ENCODE data around the gene KRTAP12-2.
A peak's percentile ranks its signal among the peaks of the same experiment; 100 is the strongest.

The KRTAP12-2 gene, protein sequence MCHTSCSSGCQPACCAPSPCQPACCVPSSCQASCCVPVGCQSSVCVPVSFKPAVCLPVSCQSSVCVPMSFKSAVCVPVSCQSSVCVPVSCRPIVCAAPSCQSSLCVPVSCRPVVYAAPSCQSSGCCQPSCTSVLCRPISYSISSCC

DNA sequence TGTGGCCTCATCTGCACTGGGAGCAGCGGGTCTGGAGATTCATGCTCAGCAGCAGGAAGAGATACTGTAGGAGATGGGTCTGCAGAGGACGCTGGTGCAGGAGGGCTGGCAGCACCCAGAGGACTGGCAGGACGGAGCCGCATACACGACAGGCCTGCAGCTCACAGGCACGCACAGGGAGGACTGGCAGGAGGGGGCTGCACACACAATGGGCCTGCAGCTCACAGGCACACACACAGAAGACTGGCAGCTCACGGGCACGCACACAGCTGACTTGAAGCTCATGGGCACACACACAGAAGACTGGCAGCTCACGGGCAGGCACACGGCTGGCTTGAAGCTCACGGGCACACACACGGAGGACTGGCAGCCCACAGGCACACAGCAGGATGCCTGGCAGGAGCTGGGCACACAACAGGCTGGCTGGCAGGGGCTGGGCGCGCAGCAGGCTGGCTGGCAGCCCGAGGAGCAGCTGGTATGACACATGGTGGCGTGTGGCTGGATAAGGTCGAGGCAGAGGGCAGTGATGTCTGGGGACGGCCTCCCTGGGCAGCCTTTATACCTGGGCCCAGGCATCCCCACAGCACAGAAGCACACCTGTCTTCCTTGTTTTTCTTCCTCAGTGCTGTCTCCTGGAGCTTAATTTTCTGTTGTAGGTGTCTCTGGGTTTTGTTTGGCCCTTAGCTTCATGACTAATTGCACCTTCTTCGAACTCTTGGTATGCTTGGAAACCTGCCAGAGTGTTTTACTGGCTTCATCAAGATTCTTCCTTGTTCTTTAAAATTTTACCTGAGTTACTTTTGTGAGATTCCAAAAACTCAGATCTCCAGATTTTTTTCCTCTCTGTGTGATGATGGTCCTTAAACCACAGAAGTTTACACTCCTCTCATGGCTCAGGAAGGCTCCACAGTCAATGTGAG, at the start of gene KRTAP12-2:
Gene KRTAP12-2, minus strand, starts transcription at position 527 of the 920 bp plus-strand sequence. Its CDS starts 41 bp downstream, at position 486.
- no peak for DNase-seq

- no peak for DNase-seq
Measured at GRCh38 chr21:44714905-44715304, 48.2 kb upstream of the KRTAP12-2 start.

- no peak for DNase-seq
Measured at GRCh38 chr21:44713846-44714245, 47.1 kb upstream of the KRTAP12-2 start.

DNA sequence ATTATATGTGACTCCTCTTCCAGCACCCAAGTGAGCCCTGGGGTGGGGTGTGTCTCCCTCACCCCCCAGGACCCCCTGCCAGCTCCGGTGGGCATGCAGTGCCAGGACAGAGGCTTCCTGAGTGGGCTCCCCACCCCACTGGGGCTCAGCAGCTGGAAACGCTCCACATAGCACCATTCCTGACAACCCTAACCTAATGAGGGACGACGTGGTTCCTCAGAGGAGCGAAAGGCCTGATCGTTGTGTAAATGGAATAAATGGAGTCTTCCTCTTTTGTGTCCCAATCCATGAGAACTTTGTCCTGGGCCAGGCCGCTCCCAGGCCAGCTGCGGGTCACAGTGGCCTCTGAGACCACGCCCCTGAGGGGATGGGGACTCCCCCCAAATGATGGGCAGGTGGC, 46.4 kb upstream of the KRTAP12-2 start:
- DNase-seq = no peak

DNA sequence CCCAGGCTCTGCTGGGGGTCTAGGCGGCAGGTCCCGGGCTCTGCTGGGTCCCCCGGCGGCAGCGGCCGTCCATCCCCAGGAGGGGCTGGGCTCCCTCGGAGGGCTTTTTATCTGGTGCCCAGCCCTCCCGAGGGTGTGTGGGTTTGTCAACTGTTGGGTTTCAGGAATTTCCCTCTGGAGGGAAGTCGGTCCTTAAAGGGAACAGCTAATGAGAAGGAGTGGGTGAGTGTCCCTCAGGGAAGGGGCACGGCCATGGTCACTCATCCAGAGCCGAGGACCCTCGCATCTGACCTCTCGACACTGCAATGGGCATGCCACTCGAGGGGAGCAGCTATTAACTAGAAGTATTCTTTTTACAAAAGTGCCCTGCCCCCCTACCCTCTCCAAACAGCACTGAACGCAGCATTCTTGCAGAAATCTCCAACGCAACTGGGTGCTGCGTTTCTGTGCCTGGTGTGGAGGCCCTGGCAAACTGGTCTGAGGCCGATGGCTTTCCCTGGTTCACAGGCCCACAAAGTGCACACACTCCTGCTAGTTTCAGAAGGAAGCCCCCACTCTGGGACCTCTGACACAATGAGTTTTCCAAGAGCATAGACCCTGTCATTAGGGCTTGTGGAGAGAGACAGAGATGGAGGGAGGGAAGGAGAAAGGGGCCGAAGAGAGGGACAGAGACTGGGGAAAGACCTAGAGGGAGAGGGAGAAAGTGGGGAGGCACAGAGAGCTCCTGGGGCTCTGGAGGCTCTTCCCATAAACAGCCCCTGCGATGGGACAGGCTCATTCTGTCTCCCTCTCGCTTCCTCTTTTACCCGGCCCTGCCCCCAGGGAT, 45.7 kb upstream of the KRTAP12-2 start:
- DNase-seq = no peak

GRCh38 chr21:44711327-44712202, 44.8 kb upstream of the KRTAP12-2 start, which contains the start of gene TSPEAR:
Gene TSPEAR, minus strand, starts transcription at chr21:44711572. Its CDS starts 58 bp downstream, at chr21:44711514.
- no peak for DNase-seq

DNA sequence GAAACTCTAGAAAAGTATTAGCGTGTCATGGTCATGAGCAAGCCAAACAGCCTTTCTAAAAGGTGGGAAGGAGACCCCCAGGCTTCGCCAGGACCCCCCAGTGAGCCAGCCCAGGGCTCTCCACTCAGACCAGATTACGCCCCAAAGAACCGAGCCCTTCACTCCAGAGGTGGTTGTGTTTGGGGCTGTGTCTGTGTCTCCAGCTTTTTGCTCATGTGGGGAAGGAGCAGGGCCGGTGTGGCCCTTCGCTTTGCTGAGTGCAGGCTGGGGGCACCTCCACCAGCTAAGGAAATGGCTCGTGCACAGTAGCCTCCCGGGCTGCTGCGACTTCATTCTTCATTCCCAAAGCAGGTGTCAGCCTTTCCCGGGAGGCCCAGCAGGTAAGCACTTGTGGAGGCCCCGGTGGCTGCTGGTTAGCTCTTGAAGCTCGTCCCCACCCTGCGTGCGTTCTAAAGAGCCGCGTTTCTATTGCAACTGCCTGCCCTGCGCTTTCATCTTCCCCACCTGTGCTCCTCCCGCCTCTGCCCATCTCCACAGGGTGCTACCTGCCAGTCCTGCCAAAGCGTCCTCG, 44.1 kb upstream of the KRTAP12-2 start:
- DNase-seq = no peak

DNA sequence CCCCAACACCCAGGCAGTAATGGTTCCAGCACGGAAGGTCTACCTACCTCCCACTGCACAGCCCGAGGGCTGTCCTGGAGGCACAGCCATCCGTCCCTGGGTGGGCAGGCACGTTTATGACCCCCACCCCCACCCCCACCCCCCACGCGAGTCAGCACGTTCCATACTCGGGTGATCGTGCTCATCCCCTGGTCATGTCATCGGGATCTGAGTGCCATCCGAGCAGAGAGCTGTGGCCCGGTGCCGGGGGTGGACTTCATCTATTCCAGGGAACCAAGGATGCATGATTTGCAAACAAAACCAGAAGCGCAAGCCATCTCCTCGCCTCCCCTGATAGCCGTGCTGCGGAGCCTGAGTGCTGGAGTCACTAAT, 43.6 kb upstream of the KRTAP12-2 start:
- DNase-seq = no peak

GRCh38 chr21:44709426-44710293, 42.9 kb upstream of the KRTAP12-2 start:
- DNase-seq = no peak

DNA sequence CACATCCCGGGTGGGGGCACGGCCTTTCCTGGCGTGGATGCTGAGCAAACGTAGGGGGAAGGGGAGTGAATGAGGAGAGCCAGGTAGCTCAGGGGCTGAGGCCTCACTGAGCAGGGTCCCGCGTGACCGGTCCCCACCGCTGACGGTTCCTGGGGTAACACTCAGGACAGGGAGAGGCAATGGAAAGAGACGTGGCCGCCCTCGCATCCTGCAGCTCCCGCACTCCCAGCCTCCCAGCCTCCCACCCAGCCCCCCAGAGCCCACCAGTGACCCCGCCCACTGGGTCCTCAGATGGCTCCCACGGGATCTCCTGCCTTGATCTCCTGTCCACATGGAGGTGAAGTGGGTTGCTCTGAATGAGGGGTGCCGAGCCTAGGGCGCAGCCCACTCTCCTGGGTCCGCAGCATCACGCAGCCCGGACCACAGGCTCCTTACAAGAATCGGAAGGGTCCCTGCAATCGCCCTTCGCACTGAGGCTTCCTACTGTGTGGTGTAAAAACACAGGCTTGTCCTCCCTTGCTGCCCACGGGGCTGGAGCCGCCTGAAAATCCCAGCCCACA, 42.2 kb upstream of the KRTAP12-2 start:
- no peak for DNase-seq

GRCh38 chr21:44708213-44708865, 41.6 kb upstream of the KRTAP12-2 start:
- DNase-seq = no peak

DNA sequence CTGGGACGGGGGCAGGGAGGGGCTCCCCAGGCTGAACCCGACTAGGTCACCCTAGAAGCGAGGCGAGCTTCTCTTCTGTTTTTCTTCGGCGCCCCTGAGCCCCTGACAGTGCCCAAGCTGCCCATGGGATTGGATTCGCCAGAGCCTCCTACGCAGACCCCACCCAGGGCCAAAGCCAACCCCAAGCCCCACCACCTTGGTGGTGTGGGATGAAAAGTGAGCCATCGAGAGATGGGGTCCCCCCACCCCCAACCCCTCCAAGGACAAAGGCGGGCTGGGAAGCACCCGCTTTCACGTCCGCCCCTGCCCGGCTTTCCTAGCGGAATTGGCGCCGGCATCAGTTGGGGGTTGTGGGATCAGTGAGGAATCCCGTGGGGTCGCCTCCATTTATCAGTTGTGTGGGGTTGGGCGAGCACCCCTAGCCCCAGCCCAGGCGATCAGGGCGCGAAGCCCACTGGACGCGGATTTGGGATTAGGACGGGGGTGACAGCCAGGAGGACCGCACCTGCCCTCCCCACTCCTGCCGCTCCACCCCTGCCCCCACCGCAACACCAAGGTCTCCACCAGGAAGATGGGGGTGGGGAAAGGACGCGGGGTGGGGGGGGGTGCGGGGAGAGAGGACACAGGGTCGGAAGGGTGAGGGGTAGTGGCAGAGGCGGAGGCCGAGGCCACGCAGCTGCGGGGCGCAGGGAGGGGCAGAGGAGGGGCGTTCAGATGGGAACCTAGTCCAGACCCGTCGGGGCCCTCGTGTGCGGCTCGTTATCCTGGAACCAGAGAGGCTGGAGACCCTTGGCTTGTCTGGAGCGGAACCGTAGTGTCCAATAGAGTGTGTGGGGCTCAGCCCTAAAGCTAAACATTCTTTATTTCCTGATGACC, 40.2 kb upstream of the KRTAP12-2 start:
- no peak for DNase-seq

DNA sequence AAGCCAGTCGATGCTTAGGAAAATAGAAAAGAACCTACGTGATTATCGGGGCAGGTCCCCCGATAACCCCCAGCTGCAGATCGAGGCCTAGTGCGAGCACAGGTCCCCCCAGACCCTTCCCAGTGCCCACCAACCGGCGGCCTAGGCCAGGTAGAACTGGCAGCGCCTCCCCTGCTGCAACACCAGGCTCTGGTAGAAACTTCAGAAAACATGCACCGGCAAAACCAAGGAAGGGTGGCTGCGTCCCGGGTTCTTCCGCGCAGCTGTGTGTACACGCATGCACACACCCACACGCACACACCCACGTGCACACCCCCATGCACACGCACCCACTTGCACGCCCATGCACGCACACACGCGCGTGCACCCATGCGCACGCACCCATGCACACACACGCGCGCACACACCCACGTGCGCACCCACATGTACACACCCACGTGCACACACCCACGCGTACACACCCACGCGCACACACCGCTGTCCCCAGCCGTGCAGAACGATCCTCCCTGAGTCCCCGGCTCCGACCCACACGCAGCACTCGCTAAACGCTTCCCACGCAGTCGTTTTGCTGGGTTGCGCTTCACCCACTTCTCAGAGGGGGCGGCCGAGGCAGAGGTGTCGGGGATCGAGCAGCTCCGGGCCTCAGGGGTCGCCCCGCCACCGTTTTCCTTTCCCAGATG, 39.4 kb upstream of the KRTAP12-2 start:
- no peak for DNase-seq

- DNase-seq = peak in 1 of 2 donors; percentile 15
Measured at GRCh38 chr21:44704636-44705001, 37.9 kb upstream of the KRTAP12-2 start.

- DNase-seq = peak in 1 of 2 donors; percentile 11
Measured at GRCh38 chr21:44703731-44704635, 37.3 kb upstream of the KRTAP12-2 start.

- peak in 1 of 2 donors; percentile 17 for DNase-seq
Measured at GRCh38 chr21:44702973-44703730, 36.4 kb upstream of the KRTAP12-2 start.

All from stimulated activated CD4-positive, alpha-beta T cell treated with anti-CD3 and anti-CD28 coated beads, Interleukin-2, amount 100 ng/mL, for 24 hours (primary cell).